ENCODE data around the gene LTB4R2.
"Not testable (repeated sequence)": the region's sequence is repeated elsewhere in the genome, so short reads cannot be mapped to it uniquely, and the experiment has no call there.

Gene LTB4R2

GRCh38 chr14:24354482-24354825 is 44.5 kb downstream of the LTB4R2 start:
- in situ Hi-C loops (cut with HindIII; ENCODE audit: low pct_ligation_motif_present, low pct_unique_long_range_greater_than_20kb, low sequenced_read_pairs); DNase-seq: not testable (repeated sequence)

- no peak for DNase-seq
- in situ Hi-C loops (cut with HindIII; ENCODE audit: low pct_ligation_motif_present, low pct_unique_long_range_greater_than_20kb, low sequenced_read_pairs), result no loop called here
Measured at GRCh38 chr14:24355009-24355408, 45.1 kb downstream of the LTB4R2 start.

GRCh38 chr14:24356208-24356607 is 46.3 kb downstream of the LTB4R2 start:
- DNase-seq, result no peak
- in situ Hi-C loops (cut with HindIII; ENCODE audit: low pct_ligation_motif_present, low pct_unique_long_range_greater_than_20kb, low sequenced_read_pairs), result no loop called here

- in situ Hi-C loops (cut with HindIII; ENCODE audit: low pct_ligation_motif_present, low pct_unique_long_range_greater_than_20kb, low sequenced_read_pairs), result no loop called here
- no peak for DNase-seq
Measured at GRCh38 chr14:24360281-24360680, 50.3 kb downstream of the LTB4R2 start.

GRCh38 chr14:24361326-24361725 is 51.4 kb downstream of the LTB4R2 start:
- DNase-seq, result no peak
- in situ Hi-C loops (cut with HindIII; ENCODE audit: low pct_ligation_motif_present, low pct_unique_long_range_greater_than_20kb, low sequenced_read_pairs), result no loop called here

All from ACHN (cell line).